MM.1S (cell line): Measurements from ENCODE around the gene CCDC17.
A peak's percentile ranks its signal among the peaks of the same experiment; 100 is the strongest.

Experiments used
- CTCF ChIP-seq: fragments of 300-600 bp; sonication (generic); IDR thresholded peaks from 2 replicates; pipeline ENCODE4 v1.5.1; 2016; ENCODE audit warnings: antibody characterized with exemption, low read length, mixed read lengths
- EZH2phosphoT487 ChIP-seq: fragments of 300-600 bp; sonication (generic); IDR thresholded peaks from 2 replicates; pipeline ENCODE4 v1.6.1; 2018; ENCODE audit warnings: antibody characterized with exemption, low read length

- TF ChIP-seq CTCF = peak; percentile 11; the same call in 1 of the 2 replicates
- no peak for TF ChIP-seq EZH2phosphoT487
Measured at GRCh38 chr1:45583666-45584350, 40.0 kb downstream of the CCDC17 start, which contains the start of gene NASP.
